ENCODE data around the gene TRAPPC6A. TPM values are rescaled to one million over a fixed set of nuclear protein-coding genes. Genes with fewer than 3 reads are reported as not detected.

TRAPPC6A gene, protein sequence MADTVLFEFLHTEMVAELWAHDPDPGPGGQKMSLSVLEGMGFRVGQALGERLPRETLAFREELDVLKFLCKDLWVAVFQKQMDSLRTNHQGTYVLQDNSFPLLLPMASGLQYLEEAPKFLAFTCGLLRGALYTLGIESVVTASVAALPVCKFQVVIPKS
- 8.9 and 14.5 TPM in 2 replicates for total RNA-seq (2014; rRNA removed; shearing (Covaris generic))

DNA sequence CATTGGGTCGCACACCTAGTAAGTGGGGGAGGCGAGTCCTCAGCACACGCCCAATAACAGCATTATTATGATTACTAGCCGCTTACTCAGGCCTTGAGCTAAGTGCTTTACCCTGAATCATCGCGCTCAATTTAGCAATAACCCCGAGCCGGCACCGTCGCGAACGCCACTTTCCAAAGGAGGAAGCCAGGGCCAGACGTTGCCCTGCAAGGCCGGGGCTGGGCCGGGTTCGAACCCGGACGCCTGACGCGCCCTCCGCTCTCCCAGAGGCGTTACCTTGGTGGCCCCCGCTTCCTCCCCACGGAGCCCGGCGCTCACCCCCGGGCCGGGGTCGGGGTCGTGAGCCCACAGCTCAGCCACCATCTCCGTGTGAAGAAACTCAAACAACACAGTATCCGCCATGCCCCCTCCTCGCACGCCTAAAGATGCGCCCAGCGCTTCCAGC, at the start of gene TRAPPC6A:
TSS of gene TRAPPC6A (minus strand) at position 421 of the 445 bp plus-strand sequence. CDS start at position 402, 19 bp downstream.
- no peak for DNase-seq (ENCODE audit: low spot score)

DNA sequence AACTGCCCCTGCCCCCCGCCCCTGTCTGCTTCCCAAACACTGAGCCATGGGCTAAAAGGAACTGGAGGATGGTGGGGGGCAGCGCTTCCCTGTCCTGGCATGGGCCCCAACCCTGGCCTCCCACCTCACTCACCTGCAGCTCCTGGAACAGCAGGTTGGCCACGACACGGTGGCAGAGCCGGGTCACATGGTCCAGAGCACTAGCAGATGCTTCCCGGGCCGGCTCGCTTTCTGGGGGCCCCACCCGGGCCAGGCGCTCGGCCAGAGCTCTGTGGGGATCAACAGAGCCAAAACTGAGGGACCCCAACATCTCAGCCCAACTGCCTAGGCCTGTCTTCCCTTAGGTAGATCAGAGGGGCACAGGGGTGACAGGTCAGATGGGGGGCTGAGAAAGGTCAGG, 46.6 kb upstream of the TRAPPC6A start:
- DNase-seq (ENCODE audit: low spot score) = no peak

DNA sequence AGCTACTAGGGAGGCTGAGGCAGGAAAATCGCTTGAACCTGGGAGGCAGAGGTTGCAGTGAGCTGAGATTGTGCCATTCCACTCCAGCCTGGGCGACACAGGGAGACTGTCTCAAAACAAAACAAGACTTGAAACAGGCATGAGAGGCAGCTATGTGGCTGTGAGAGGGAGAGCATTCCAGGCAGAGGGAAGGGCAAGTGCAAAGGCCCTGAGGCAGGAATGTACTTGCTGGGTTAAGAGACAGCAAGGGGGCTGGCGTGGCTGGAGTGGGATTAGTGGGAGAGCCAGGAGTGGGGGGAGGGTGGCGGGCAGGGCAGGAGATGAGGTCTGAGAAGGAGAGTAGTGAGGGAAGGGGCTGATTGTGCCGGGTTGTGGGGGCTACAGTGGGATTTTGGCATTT, 45.8 kb upstream of the TRAPPC6A start:
- no peak for DNase-seq (ENCODE audit: low spot score)

DNA sequence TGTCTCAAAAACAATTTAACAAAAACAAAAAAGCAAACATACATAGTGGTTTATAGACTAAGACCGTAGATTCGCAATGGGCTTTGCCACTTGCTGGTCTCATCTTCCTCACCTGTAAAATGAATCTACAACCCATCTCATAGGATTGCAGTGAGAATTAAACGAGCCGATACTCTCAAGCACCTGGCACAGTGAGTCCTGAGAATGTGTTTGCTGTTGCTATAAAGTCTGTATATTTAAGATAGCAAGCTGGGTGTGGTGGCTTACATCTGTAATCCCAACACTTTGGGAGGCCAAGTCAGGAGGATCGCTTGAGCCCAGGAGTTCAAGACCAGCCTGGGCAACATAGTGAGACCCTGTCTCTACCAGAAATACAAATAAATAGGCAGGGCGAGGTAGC, 44.7 kb upstream of the TRAPPC6A start:
- no peak for DNase-seq (ENCODE audit: low spot score)

DNA sequence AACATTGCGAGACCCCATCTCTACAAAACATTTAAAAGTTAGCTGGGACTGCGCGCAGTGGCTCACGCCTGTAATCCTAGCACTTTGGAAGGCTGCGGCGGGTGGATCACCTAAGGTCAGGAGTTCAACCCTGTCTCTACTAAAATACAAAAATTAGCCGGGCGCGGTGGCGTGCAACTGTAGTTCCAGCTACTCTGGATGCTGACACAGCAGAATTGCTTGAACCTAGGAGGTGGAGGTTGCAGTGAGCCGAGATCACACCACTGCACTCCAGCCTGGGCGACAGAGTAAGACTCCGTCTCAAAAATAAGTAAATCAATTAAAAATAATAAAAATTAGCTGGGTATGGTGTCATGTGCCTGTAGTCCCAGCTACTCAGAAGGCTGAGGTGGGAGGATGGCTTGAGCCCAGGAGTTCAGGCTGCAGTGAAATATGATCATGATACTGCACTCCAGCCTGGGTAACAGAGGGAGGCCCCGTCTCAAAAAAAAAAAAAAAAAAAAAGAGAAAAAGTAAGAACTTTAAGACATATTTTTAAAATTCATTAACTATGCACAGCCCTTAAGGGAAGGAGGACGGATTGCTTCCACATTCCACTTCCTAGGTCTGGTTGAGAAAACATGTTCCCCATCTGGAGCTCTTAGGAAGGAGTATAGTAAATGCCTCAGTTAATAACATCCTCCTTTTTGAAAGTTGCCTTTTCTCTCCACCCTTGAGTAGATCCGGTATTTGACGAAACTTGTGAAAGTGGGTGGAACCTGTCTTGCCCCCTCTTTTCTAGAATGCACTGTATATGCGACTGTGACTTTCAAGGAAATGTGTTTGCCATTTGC, 41.1 kb upstream of the TRAPPC6A start:
- no peak for DNase-seq (ENCODE audit: low spot score)

DNA sequence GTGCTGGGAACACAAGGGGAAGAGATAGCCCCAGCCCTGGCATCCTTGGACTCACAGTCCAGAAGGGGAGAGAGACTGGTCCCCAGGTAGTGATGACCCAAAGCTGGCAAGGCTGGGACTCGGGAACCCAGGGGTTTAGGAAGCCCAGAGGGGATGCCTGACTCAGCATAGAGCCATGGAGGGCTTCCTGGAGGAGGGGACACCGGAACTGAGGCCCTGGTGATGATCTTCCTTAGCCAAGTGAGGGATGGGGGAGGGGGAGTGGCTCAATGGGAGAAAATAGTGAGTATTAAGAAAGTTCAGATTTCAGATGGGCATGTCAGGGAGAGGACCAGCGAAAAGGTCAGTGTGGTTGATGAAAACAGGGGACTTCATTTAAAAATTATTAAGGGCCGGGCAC, 40.4 kb upstream of the TRAPPC6A start:
- no peak for DNase-seq (ENCODE audit: low spot score)

DNA sequence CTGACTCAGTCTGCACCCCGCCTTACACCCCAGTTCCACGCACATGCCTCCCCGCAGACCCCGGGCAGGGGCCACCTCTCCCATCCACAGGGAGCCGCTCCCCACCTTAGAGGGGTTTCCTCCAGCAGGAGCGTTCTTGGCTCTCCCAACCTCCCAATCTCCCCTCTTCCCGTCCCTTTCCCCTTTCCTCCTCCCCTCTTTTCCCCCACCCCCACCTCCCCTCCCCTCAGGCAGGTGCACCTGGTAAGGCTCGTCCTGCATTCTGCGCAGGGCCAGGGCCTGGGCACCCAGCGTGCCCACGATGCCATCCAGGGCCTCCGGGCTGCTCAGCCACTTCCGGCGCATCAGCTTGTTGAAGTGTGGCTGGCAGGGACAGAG, 39.9 kb upstream of the TRAPPC6A start:
- DNase-seq (ENCODE audit: low spot score) = no peak

DNA sequence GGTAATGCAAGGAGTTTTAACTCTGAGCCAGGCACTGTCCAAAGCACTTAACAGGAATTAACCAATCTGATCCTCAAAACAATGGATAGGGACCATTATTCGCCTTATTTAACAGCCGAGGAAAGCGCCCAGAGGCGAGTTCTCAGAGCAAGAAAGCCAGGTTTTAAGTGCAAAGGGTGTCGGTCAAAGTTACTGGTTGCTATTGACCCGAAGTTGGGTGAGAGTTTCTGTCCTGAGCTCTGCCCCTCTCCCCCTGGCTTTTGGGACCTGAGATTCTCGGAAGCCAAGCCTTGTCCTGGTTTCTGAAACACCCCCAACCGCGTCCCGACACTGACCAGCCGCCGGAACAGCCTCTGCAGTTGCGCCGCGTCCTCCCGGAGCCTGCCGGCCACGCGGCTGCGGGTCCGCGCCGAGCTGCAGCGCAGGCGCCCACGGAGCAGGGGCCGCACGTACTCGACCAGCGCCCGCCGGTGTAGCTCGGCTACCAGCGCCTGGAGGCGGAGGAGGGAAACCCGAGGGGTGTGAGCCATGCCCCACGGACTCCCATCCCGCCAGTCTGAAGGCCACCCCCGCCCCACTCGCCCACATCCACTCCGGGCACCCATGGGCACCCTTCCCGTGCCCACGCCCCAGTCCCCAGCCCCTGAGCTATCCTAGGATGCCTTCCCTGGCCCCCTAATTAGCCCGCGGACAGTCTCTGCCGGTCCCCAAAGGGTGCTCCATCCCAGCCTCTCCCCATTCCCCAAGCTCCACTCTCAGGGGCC, 39.3 kb upstream of the TRAPPC6A start:
- DNase-seq (ENCODE audit: low spot score) = no peak

DNA sequence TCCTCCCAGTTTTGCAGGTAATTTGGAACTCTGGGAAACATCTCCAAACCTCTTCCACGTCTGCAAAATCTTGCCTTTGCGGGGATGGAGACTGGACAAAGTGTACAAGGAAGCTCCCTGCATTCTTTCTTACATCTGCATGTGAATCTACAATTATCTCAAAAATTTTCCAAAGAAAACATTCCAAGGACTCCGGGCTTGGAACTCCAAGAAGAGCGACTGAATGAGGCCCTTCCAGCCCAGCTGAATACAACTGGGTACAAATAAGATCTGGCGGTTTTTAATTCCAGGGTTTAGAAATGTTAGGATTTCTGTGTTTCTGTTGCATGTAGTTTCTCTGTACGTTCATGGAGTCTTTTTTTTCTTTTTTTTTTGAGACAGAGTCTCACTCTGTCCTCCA, 38.6 kb upstream of the TRAPPC6A start:
- DNase-seq (ENCODE audit: low spot score) = no peak

DNA sequence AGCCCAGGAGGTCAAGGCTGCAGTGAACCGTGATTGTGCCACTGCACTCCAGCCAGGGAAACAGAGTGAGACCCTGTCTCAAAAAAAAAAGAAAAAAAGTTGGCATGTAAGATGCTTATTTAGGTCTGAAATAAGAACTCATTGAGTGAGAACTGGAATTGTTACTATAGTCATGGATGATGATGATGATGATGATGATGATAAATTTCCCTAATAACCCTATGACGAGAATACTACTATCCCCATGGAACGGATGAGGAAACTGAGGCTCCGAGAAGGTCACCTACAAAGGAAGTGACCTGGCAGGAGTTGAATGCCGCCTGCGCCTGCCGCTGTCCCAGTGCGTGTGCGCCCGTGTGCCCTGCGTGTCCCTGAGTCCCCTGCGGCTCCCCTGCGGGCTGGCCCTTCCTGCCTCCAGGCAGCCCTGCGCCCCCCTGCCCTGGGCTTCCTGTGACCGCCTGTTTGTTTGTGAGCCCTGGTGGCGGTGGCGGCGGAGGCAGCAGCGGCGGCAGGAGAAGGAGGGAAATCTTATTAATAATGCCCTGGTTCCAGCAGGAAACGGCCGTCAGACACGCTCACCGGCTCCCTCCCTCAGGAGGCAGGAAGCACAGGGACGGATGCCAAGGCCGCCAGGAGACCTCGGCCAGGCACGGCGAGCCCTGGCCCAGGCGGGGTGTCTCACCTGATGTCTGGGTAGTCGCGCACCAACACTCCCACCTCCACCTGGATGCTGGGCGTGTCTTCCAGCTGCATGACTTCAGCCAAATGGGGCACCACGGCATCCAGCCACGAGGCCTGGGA, 37.6 kb upstream of the TRAPPC6A start:
- no peak for DNase-seq (ENCODE audit: low spot score)

DNA sequence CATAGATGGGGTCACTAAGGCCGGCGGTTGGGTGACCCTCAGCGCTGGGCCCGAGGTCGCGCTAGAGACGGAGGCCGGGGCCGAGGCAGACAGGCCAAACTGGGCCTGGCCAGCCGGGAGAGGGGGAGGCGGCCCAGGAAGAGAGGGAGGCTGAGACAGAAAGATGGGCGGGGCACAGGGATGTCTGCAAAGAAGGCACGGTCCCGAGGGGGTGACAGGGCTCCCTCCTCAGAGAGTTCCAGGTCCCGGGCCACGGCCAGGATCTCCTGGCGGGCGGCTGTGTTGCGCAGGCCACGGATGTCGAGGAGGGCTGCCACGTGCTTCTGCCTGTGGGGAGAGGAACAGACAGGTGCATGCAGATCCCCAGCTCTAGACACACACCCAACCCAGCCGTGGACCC, 35.0 kb upstream of the TRAPPC6A start:
- DNase-seq (ENCODE audit: low spot score) = no peak

DNA sequence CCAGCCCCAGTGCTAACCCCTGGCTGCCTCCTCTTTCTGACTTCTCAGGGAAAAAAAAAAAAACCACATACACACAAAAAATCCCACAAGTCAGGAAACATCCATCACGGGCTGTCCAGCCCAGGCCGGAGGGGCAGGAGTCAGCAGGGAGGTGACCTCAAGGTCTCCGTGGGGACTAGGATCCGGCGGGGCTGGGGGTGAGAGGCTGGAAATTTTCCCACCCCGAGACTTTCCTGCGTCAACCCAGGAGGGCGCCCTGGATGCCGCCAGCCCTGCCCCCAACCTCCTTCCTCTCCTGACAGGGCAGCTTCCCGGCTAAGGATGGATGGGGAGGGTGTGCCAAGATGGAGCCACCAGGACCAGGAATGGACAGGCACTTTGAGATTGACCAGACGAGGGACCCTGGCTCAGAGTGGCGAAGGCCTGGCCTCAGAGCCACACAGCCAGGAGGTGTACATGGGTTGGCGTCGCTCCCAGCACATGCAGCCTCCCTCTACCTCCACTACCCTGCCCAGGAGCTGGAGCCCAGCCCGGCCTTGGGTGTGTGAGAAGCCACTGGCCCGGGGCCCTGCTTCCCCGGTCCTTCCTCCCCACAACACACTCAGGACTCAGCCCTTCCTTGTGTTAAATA, 33.8 kb upstream of the TRAPPC6A start:
- no peak for DNase-seq (ENCODE audit: low spot score)

DNA sequence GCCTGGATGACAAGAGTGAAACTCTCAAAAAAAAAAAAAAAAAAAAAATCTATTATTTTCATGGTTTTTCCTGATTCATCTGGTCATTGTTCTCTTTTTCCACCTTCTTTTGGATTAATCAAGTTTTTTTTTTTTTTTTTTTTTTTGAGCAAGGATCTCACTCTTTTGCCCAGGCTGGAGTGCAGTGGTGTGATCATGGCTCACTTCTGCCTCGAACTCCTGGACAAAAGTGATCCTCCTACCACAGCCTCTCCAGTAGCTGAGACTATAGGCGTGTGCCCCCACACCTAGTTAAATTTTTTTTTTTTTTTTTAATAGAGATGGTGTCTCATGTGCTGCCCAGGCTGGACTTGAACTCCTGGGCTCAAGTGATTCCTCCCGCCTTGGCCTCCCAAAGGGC, 28.3 kb upstream of the TRAPPC6A start:
- no peak for DNase-seq (ENCODE audit: low spot score)

DNA sequence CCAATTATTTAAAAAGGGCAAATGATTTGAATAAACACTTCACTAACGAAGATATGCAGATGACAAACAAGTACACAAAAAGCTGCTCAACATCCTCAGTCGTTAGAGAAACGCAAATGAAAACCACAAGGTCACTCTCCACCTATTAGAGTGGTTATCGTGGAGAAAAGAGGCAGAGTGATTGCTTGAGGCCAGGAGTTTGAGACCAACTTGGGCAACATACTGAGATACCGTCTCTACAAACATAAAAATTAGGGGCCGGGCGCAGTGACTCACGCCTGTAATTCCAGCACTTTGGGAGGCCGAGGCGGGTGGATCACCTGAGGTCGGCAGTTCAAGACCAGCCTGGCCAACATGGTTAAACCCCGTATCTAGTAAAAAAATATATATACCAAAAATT, 27.8 kb upstream of the TRAPPC6A start:
- no peak for DNase-seq (ENCODE audit: low spot score)

DNA sequence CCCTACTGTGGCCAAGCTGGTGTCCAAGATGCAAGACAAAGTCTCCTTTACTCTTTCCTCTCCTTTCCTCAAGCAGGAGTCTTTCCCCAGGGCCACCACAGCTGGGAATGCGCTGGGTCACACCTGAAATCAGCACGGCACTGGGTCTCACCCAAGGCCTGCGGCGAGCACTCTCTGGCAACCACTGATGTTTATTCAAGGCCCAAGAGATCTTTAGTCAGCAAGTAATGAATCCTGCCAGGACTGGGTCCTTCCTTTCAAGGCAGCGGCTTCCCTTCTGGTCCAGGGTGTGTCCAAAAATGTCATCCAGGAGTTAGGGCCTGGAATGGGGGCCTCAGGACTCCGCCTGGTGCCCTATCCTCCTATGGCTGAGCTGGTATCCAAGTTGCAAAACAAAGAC, 24.6 kb upstream of the TRAPPC6A start:
- DNase-seq (ENCODE audit: low spot score) = peak; percentile 25

DNA sequence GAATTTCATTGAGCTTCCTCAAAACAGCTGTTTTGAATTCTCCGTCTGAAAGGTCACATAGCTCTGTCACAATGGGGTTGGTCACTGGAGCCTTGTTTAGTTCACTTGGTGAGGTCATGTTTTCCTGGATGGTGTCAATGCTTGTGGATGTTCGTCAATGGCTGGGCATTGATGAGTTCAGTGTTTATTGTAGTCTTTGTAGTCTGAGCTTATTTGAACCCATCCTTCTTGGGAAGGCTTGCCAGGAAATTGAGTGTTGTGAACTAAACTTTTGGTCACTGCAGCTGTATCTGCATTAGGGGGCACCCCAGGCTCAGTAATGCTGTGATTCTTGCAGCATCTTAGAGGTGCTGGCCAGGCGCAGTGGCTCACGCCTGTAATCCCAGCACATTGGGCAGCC, 22.5 kb upstream of the TRAPPC6A start:
- DNase-seq (ENCODE audit: low spot score) = no peak

DNA sequence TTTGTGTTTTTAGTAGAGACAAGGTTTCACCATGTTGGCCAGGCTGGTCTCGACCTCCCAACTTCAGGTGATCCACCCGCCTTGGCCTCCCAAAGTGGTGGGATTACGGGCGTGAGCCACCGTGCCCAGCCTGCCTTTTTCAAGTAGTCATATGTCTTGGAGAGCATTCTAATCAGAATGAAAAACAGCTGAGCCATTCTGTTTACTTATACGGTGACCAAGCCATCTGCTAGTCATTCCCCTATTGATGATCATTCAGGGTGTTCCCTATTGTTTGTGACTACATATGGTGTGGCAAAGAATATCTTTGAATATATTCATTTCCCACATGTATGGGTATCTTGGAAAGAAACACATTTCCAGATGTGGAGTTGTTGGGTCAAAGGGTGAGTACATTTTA, 17.7 kb upstream of the TRAPPC6A start:
- no peak for DNase-seq (ENCODE audit: low spot score)

DNA sequence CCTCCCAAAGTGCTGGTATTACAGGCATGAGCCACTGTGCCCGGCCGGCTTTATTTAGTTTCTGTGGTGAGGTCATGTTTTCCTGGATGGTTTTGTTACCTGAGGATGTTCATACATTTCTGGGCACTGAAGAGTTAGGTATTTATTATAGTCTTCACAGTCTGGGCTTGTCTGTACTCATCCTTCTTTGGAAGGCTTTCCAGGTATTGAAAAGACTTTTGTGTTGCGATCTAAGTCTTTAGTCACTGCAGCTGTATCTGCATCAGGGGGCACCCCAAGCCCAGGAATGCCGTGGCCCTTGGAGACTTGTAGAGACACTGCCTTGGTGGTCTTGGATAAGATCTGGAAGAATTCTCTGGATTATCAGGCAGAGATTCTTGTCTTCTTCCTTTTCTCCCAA, 13.3 kb upstream of the TRAPPC6A start:
- no peak for DNase-seq (ENCODE audit: low spot score)

DNA sequence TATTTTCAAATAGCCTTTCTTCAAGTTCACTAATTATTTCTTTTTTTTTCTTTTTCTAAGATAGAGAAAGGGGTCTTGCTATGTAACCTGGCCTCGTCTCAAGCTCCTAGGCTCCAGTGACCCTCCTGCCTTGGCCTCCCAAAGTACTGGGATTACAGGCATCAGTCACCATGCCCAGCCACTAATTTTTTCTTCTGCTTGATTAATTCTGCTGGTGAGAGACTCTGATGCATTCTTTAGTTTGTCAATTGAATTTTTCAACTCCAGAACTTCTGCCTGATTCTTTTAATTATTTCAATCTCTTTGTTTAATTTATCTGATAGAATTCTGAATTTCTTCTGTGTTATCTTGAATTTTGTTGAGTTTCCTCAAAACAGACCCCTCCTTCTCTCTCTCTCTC, 11.9 kb upstream of the TRAPPC6A start:
- DNase-seq (ENCODE audit: low spot score) = no peak

DNA sequence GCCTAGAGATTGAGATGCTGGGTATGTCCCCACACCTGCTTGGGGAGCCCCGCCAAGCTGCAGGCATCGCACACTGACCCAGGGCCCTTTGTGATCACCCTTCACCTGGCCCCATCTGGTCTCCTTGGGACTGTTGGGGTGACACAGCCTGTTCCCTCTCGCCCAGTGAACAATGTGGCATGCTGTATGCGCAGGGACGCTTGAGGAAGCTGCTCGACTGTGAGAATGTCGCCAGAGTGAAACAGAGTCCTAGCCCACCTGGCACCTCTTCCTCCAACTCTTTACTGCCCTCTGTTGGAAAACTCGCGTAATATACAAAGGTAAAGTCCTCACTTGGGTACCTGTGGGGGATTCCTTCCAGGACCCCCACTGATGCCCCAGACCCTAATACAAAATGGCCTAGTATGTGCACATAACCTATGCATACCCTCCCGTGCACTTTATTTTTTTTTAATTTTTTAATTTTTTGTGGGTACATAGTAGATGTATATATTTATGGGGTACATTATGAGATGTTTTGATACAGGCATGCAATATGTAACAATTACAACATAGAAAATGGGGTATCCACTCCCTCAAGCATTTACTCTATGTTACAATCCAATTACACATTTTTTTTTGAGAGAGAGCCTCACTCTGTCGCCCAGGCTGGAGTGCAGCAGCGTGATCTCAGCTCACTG, 9.5 kb upstream of the TRAPPC6A start:
- DNase-seq (ENCODE audit: low spot score) = no peak
